HG02840 (cell line): Measurements from ENCODE around the gene NRROS.
"Not testable (repeated sequence)": the region's sequence is repeated elsewhere in the genome, so short reads cannot be mapped to it uniquely, and the experiment has no call there.

Experiments
- ATAC-seq: cut with Tn5 transposase; IDR thresholded peaks from one replicate; pipeline ENCODE4 v1.9.1; 2021; ENCODE audit warnings: mild to moderate bottlenecking, moderate library complexity, moderate number of reproducible peaks; ENCODE audit not compliant: unreplicated experiment, low FRiP score

The NRROS gene

DNA sequence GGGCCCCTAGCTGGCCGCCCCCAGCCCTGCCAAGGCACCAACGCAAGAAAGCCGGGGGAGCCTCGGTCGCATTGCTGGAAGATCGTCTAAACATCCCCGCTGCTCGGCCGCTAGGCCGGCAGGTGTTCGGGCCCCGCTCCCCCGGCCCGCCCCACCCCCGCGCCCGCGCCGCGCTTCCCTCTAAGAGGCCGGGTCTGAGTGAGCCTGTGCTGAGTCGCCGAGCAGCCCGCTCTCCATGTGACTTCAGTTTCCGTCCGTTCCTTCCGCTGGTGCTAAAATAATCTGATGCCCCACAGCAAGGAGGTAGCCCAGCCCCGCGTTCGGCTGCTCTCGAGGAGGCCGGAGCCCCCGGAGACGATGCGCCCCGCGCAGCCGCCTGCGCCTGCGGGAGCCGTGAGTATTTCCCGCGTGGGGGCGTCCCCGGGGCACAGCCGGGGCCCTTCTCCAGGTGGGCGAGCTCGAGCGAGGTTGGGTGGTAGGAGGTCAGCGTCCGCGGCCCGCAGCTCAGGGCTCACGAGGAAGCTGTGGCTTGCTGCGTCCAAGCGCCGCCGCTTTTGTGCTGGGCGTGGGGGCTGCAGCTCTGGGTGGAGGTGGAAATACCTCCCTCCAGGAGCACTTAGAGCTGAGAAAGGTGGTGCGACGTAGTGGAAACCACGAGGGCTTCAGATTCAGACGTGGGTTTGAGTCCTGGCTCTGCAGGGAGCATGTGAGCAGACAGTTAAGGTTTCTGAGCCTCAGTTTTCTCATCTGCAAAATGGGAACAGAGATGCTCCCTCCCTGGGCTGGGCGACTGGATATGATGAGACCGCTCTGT is at the start of gene NRROS:
Gene NRROS (plus strand): TSS at position 212 of the 814 bp plus-strand sequence. CDS start 14,846 bp downstream, outside the sequence.
- ATAC-seq = no peak

- no peak for ATAC-seq
These were observed 49.2 kb upstream of the NRROS start for GRCh38 chr3:196590279-196590678.

GRCh38 chr3:196596355-196596754 is 43.1 kb upstream of the NRROS start:
- no peak for ATAC-seq

DNA sequence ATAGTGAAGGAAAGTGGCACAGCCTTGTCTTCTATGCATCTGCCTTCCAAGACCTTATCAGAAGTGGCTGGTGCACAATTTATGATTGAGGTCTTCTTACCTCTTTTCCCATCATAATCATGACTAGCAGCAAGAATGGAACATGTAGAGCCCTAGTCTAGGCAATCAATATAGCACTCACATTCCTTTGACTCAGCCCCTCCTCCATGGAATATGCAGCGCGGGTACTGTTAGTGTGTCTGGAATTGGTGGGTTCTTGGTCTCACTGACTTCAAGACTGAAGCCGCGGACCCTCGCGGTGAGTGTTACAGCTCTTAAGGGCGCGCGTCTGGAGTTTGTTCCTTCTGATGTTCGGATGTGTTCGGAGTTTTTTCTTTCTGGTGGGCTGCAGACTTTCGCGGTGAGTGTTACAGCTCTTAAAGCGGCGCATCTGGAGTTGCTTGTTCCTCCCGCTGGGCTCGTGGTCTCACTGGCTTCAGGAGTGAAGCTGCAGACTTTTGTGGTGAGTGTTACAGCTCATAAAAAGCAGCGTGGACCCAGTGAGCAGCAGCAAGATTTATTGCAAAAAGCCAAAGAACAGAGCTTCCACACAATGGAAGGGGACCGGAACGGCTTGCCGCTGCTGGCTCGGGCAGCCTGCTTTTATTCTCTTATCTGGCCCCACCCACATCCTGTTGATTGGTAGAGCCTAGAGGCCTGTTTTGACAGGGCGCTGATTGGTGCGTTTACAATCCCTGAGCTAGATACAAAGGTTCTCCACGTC is 41.3 kb upstream of the NRROS start:
- not testable (repeated sequence) for ATAC-seq

- no peak for ATAC-seq
These were observed 39.8 kb upstream of the NRROS start for GRCh38 chr3:196599734-196600128.

- ATAC-seq = no peak
These were observed 39.1 kb upstream of the NRROS start for GRCh38 chr3:196600359-196600758.

DNA sequence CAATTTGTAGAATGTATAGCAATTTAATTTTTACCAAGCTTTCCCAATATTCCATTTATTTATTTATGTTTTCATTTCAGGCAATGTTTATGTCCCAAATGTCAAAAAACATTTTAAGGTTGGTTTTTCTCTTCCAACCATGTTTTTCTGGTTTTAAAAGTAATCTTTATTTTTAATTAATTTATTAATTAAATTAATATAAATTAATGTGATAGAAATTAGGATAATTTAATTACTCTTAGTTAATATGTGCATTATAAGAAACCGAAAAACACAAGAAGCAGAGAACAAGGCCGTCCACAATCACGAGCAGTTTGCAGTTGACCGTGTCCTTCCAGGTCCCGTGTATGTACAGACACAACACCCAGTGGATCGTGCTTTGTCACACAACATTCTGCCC is 36.8 kb upstream of the NRROS start:
- no peak for ATAC-seq

DNA sequence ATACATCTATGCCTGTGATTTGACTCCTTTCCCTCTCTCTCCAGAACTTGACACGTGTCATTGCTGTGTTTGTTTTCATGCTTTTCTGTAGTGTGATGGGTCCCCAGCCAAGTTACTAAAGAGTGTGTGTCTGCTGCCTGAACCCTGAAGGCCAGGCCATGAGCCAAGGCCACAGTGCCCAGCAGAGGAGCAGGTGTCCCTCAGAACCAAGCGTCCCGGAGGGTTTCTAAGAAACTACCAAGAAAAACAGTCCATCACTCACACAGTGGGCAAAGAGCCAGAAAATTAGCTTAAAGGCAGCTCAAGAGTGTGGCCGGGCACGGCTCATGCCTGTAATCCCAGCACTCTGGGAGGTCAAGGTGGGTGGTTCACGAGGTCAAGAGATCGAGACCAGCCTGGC is 35.8 kb upstream of the NRROS start:
- no peak for ATAC-seq

GRCh38 chr3:196604548-196604947 is 34.9 kb upstream of the NRROS start:
- no peak for ATAC-seq

DNA sequence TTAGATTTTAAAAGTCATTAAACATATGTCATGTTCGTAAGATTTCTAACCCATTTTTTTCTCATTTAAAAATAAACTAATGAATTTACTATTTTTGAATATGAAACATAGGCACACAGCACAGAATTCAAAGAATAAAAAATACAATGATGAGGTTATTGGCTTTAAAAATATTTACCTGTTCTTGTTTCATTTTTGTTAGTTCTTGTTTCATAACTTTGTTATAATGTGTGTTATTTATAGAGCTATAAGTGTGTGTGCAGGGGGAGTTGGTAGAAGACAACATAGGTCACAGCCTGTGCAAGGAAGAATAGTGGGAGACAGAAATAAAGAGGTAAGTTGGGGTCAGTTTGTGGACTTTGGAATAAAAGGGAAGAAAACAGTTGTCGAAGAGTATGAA is 30.8 kb upstream of the NRROS start:
- no peak for ATAC-seq

DNA sequence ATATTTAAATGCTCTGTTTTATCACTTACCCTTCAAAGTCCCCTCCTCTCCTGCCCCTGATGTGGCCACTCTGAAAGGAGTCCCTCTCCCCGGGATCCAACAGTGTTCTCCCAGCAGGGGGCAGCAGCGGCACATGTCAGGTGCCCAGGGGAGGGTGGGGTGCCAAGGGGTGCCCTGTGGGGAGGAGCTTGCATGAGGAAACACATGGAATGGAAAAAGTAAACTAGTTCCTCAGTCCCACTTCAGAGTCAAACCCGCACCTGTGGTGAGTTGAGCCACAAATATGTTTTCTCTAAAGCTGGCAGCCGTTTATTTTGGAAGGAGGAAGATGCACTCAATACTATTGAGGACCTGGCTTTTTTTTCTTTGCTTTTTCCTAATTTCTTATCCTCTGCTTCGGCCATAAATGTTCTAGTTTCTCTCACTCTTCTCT is 30.1 kb upstream of the NRROS start:
- ATAC-seq = no peak

- ATAC-seq = no peak
These were observed 29.5 kb upstream of the NRROS start for GRCh38 chr3:196609805-196610515.

DNA sequence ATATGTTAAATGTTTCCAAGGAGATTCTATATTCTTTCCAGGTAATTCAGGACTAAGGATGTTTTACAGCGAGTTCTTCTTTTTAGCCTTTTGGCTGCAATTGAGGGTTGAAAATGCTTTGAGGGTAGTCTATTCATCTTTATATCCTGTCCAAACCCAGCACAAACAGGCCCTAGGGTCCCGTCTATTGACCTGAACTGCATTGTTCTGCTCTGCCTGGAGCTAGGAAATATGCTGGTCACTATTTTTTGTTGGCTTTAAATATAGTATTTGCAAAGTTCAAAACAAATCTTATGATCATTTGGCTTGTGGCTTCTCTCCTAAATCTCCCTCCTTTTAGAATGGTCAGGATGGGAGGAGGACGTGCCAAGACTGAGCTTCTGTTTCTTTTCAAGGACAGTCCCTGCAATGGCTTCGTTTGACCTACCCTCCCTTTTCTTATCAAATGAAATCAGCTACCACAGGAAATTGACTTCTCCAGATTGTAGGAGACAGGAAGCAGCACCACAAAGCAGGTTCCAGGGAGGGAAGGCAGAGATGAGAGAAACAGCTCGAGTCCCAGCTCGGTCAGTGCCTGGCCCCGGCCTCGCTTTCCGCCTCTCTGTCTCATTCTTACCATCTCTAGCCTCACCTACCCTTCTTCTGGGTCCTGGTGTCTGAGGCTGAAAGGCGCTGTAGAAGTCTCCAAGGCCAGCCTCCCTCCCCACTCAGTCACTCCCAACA is 27.6 kb upstream of the NRROS start:
- ATAC-seq = no peak

DNA sequence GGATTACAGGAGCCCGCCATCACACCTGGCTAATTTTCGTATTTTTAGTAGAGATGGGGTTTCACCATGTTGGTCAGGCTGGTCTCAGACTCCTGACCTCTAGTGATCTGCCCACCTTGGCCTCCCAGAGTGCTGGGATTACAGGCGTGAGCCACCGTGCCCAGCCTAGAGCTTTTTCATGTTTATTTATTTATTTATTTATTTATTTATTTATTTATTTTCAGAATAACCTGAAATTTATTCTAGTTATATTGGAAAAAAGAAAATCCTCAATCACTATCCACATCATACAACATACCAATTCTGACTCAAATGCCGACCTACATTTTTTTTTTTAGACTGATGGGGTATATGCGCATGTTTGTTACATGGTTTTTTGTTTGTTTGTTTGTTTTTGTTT is 24.3 kb upstream of the NRROS start:
- ATAC-seq = not testable (repeated sequence)

DNA sequence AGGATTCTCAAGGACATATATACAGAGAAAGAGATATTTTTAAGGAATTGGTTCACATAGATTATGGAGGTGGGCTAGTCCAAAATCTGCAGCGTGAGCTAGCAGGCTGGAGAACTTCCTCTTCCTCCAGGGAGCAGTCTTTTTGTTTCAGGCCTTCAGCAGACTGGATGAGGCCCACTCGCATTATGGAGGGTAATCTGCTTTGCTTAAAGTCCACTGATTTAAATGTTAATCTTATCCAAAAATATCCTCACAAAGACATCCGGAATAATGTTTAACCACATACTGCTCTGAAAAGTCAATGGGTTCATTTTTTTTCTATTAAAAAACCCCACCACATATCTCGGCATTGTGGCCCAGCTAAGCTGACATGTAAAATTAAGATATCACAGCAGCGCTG is 22.2 kb upstream of the NRROS start:
- no peak for ATAC-seq

- no peak for ATAC-seq
These were observed 20.3 kb upstream of the NRROS start for GRCh38 chr3:196619223-196619622.

DNA sequence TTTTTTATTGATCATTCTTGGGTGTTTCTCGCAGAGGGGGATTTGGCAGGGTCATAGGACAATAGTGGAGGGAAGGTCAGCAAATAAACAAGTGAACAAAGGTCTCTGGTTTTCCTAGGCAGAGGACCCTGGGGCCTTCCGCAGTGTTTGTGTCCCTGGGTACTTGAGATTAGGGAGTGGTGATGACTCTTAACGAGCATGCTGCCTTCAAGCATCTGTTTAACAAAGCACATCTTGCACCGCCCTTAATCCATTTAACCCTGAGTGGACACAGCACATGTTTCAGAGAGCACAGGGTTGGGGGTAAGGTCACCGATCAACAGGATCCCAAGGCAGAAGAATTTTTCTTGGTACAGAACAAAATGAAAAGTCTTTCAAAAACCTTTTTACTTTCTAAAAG is 19.9 kb upstream of the NRROS start:
- not testable (repeated sequence) for ATAC-seq

GRCh38 chr3:196620161-196620604 is 19.3 kb upstream of the NRROS start:
- ATAC-seq = peak; percentile 67

DNA sequence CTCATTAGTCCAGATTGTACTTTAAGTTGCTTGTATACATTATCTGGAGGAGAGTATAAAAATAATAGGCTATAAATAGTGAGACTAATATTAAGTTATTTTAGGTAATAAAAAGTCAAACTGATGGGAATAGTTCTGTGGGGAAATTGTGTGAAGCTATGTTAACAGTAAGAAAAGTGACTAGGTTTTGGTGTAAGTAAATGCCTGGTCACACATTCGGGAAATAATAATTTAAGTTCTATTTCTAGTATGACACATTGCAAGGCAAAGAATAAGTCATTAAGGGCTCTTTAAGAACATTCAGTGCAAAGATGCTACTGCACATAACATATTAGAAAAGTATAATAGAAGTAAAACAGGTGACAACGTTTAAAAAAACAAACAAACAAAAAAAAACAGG is 18.8 kb upstream of the NRROS start:
- no peak for ATAC-seq

- no peak for ATAC-seq
These were observed 17.9 kb upstream of the NRROS start for GRCh38 chr3:196621611-196622010.
